HepG2 (cell line): ENCODE data around the gene TXNRD2.

ENCODE experiments used
- MBNL3 ChIP-seq: fragments of 250-450 bp; sonication (Bioruptor Pico); conservative IDR thresholded peaks from 2 replicates; pipeline ENCODE4 v1.8.0; 2022; ENCODE audit warnings: mild to moderate bottlenecking, inconsistent platforms
- ZNF232 ChIP-seq: sonication (generic); formaldehyde crosslinking; IDR thresholded peaks from 2 replicates; pipeline ENCODE4 v1.4.0; 2020; ENCODE audit warnings: missing genetic modification reagents, borderline replicate concordance
- TF ChIP-seq, protein P1 (sequence below): fragments of 450-650 bp; IDR thresholded peaks from 2 replicates; pipeline ENCODE4 v1.6.1; 2017; ENCODE audit warnings: mild to moderate bottlenecking
- TF ChIP-seq, protein P2 (sequence below): IDR thresholded peaks from 2 replicates; pipeline ENCODE4 v1.6.1; 2012; ENCODE audit warnings: low read depth, low read length, improper control_type of control experiment

DNA sequence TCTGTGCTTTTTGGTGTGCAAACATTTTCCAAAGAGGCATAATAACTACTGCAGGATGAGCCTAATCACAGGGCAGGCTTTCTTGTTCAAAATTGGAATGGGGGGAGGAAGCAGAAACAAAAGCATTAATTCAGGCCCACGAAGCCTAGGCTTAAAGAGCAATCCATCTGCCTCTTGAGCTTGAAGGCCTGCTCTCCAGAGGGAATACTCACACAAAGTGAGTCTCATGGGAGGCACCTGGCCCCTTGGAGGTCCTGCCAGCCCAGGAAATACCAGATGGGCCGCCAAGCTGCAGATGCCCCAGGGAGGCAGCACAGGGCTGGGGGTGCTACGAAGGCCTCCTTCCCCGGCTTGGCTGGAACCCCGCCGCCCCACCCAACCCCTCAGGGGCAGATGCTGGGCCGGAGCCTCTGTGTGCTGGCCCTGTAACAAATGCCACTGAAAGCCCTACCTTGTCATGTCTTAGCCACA is 39.3 kb downstream of the TXNRD2 start:
- TF ChIP-seq, protein P1, sequence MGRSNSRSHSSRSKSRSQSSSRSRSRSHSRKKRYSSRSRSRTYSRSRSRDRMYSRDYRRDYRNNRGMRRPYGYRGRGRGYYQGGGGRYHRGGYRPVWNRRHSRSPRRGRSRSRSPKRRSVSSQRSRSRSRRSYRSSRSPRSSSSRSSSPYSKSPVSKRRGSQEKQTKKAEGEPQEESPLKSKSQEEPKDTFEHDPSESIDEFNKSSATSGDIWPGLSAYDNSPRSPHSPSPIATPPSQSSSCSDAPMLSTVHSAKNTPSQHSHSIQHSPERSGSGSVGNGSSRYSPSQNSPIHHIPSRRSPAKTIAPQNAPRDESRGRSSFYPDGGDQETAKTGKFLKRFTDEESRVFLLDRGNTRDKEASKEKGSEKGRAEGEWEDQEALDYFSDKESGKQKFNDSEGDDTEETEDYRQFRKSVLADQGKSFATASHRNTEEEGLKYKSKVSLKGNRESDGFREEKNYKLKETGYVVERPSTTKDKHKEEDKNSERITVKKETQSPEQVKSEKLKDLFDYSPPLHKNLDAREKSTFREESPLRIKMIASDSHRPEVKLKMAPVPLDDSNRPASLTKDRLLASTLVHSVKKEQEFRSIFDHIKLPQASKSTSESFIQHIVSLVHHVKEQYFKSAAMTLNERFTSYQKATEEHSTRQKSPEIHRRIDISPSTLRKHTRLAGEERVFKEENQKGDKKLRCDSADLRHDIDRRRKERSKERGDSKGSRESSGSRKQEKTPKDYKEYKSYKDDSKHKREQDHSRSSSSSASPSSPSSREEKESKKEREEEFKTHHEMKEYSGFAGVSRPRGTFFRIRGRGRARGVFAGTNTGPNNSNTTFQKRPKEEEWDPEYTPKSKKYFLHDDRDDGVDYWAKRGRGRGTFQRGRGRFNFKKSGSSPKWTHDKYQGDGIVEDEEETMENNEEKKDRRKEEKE: no peak
- no peak for TF ChIP-seq MBNL3 (CRISPR knock-in tag)
- TF ChIP-seq, protein P2, sequence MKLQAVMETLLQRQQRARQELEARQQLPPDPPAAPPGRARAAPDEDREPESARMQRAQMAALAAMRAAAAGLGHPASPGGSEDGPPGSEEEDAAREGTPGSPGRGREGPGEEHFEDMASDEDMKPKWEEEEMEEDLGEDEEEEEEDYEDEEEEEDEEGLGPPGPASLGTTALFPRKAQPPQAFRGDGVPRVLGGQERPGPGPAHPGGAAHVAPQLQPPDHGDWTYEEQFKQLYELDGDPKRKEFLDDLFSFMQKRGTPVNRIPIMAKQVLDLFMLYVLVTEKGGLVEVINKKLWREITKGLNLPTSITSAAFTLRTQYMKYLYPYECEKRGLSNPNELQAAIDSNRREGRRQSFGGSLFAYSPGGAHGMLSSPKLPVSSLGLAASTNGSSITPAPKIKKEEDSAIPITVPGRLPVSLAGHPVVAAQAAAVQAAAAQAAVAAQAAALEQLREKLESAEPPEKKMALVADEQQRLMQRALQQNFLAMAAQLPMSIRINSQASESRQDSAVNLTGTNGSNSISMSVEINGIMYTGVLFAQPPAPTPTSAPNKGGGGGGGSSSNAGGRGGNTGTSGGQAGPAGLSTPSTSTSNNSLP: no peak
- no peak for TF ChIP-seq ZNF232 (CRISPR knock-in tag)
